H1 (cell line): ENCODE results near the gene LFNG. TPM values are rescaled to one million over a fixed set of nuclear protein-coding genes. Genes with fewer than 3 reads are reported as not detected.

Experiments used
- CHD7 ChIP-seq: fragments of 300-600 bp; sonication (generic); IDR thresholded peaks from 2 replicates; pipeline ENCODE4 v1.7.1; 2012; ENCODE audit warnings: low read length, moderate library complexity, mild to moderate bottlenecking, inconsistent platforms; ENCODE audit not compliant: insufficient replicate concordance
- polyA plus RNA-seq, 7 experiments: library from polyadenylated mRNA; depleted of rRNA in 3 of 7; stranded (reverse) in 5 of 7; unstranded in 2 of 7; fragments of >200 nt in 5 of 7; fragments of 200-250 nt in 2 of 7; gene quantifications; 1 replicate in 5 of 7; 2 replicates in 1 of 7; 4 replicates in 1 of 7; pipeline versions ENCODE4 v1.2.1 to v1.2.3, GENCODE V29; 2011 to 2013; ENCODE audit warnings: missing spikeins in 2 of 7, mixed read lengths in 2 of 7
- total RNA-seq: library from RNA; stranded (reverse); fragmentation: NEBNext Ultra II Directional; extraction: Animal tissue kit (Norgen Biotek cat#: 25700); gene quantifications from 2 replicates; pipeline ENCODE4 v1.2.1, GENCODE V29; 2021

The LFNG gene
- total and polyA plus RNA-seq, 2 of the 8 experiments (the other 6 are each of a cell fraction or from before 2014, with no cell fraction given): 31.6 to 35.6 TPM

GRCh38 chr7:2576742-2577491, 57.3 kb downstream of the LFNG start (continued):
- TF ChIP-seq CHD7: no peak
